Muscle of arm (tissue), 12 donors: ENCODE data around the gene EBP. TPM values are rescaled to one million over a fixed set of nuclear protein-coding genes. Genes with fewer than 3 reads are reported as not detected.
A peak's percentile ranks its signal among the peaks of the same experiment; 100 is the strongest.

Source experiments
- DNase-seq: peaks from one replicate; pipeline ENCODE4 v3.0.0-alpha.2; 2013
- polyA plus RNA-seq, 12 donors: library from polyadenylated mRNA; unstranded; fragments of 120-200 nt; gene quantifications; one replicate each; pipeline ENCODE4 v1.2.1, GENCODE V29; 2013; ENCODE audit not compliant: insufficient read length in 12 of 12

The EBP gene
- polyA plus RNA-seq, 12 donors, result 13.1 to 34.0 (median 17.4) TPM; not detected in 1

DNA sequence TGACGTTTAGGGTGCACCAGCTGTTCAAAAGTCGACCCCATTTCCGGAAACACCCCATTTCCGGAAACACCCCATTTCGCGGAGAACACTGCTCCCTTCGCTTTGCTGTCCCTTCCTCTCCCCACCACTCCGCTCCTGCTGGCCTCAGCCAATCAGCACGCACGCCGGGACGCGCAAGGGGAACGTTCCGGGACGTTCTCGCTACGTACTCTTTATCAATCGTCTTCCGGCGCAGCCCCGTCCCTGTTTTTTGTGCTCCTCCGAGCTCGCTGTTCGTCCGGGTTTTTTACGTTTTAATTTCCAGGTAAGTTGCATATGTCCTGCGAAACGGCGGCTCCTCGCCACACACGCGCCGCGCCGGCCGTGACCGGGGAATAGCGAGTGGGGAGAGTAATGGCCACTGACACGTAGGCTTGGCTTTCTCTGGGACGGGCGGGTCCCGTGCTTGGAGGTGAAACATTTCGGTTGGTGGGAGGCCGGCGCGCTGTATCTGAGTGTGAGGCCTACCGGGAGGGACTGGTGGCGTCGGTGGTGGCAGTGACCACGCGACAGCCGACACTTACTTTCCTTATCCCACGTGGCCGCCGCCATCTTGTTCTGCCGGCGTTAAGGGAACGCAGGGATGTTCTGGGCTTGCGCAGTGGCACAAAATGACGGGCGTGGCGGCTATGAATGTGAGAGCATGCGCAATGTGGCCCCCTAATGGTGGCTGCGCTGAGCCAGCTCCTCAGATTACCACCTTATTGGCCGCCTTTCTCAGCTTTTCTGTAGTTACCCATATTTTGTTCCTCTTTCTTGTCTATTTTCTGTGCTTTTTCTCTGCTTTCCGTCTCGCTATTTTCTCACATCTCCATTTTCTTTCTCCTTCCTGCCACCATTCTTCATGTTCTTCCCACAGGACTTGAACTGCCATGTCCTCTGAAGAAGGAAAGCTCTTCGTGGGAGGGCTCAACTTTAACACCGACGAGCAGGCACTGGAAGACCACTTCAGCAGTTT, 53.0 kb downstream of the EBP start, which contains the start of gene RBM3:
TSS of gene RBM3 (plus strand) at position 215 of the 997 bp plus-strand sequence. CDS start at position 912, 697 bp downstream.
- DNase-seq, result peak; percentile 93

DNA sequence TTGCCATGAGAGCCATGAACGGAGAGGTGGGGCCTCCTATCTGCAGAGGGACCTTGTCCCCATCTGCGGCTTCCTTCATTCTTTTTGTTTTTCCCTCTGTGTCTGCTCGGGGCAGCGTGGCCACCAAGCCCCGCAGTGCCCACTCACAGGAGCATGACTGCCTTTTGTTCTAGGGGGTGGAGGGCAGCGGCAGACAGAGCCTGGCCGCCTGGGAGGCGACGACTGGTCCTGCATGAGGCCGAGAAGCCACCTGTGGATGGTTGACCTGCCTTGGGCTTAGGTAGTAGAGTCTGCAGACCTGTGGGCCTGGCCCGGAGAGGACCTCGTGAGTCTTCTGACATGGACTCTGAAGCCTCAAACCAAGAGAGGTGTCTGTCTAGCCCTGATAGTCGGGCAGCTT, 54.0 kb downstream of the EBP start:
- no peak for DNase-seq

DNA sequence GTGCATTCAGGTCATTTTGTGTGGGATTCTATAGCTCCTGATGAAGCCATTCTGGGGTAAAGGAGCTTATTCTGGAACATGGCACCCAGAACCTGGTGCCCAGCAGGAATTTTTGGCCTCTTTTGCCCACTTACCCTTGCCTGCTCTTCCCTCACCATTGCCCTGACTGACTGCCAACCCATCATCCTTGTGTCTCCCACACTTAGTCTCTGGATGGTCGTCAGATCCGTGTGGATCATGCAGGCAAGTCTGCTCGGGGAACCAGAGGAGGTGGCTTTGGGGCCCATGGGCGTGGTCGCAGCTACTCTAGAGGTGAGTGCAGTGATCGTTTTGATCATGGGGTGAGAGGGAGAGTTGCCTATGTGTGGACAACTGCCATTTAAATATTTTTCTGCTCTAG, 54.5 kb downstream of the EBP start:
- no peak for DNase-seq

Other genes with a start within 250 kb of the EBP start
- gene SSX3, start 165.1 kb upstream of the EBP start, polyA plus RNA-seq, result not detected
- gene SSX4, start 138.3 kb upstream of the EBP start, polyA plus RNA-seq, result not detected
- not detected for gene SSX4B, start 109.8 kb upstream of the EBP start, polyA plus RNA-seq
- 10 to 100 TPM in 2 of 12 donors, 1 to 10 TPM in 9, not detected in 1; 3.6 to 30.2 (median 7.7) TPM for gene SLC38A5, start 51.5 kb upstream of the EBP start, polyA plus RNA-seq
- 10 to 100 TPM in 11 of 12 donors, not detected in 1; 19.4 to 37.3 (median 25.8) TPM for gene FTSJ1, start 45.6 kb upstream of the EBP start, polyA plus RNA-seq
- gene PORCN, start 12.8 kb upstream of the EBP start, polyA plus RNA-seq, result 10 to 100 TPM in 1 of 12 donors, 1 to 10 TPM in 10, not detected in 1; 2.5 to 12.9 (median 4.0) TPM
- 10 to 100 TPM in 1 of 12 donors, 1 to 10 TPM in 10, not detected in 1; 5.8 to 11.3 (median 8.0) TPM for gene TBC1D25, start 17.9 kb downstream of the EBP start, polyA plus RNA-seq
- 100 to 1,000 TPM; 275 to 787 (median 338) TPM for gene RBM3, start 52.7 kb downstream of the EBP start, polyA plus RNA-seq
- gene WDR13, start 75.7 kb downstream of the EBP start, polyA plus RNA-seq, result 100 to 1,000 TPM in 2 of 12 donors, 10 to 100 TPM in 9, not detected in 1; 77.4 to 117 (median 87.8) TPM
- gene WAS, start 162.0 kb downstream of the EBP start, polyA plus RNA-seq, result 10 to 100 TPM in 2 of 12 donors, 1 to 10 TPM in 9, not detected in 1; 2.5 to 21.9 (median 3.3) TPM
- gene SUV39H1, start 174.9 kb downstream of the EBP start, polyA plus RNA-seq, result 10 to 100 TPM in 1 of 12 donors, 1 to 10 TPM in 10, not detected in 1; 3.0 to 21.7 (median 3.9) TPM
- gene GLOD5, start 239.9 kb downstream of the EBP start, polyA plus RNA-seq, result under 1 TPM in 1 of 12 donors, not detected in 11; 0.29 TPM